ENCODE results near the gene PPP5C. TPM values are rescaled to one million over a fixed set of nuclear protein-coding genes. Genes with fewer than 3 reads are reported as not detected.

Gene PPP5C
- total and polyA plus RNA-seq, 2 of the 8 experiments (the other 6 are each of a cell fraction or from before 2014, with no cell fraction given), result 112 to 156 TPM

DNA sequence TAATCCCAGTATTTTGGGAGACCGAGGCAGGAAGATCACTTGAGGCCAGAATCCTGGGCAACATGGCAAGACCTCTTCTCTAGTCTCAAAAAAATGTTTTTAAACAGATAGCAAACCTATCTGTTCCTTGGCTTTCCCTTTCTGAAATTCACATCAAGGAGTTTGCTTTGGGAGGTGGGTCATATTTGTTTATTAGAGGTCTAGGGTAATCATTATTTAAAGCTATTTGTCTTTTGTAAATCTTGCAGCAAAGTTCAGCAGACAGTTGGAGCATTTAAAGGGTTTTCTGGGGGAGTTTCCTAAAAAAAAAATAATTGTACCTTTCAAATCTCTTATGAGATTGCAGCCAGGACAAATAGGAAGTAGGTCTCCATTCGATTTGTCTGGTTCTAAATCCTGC, 17.5 kb downstream of the PPP5C start (continued):
- TF ChIP-seq HDAC6 (IDR thresholded peaks at IDR 0.05; ENCODE audit: low read depth, low read length), result no peak
- no peak for TF ChIP-seq SP1 (IDR thresholded peaks at IDR 0.05; ENCODE audit: low read depth, low read length)
- no peak for TF ChIP-seq BCL11A (IDR thresholded peaks at IDR 0.05; ENCODE audit: low read depth in 2 of 2, low read length in 2 of 2)
- no peak for TF ChIP-seq TAF7 (optimal IDR thresholded peaks at IDR 0.05; ENCODE audit: borderline replicate concordance, low read depth, low read length)
- no peak for TF ChIP-seq JUND (IDR thresholded peaks at IDR 0.05; ENCODE audit: low read length)

Measured in H1 (cell line).